ENCODE data around the gene STT3B. TPM values are rescaled to one million over a fixed set of nuclear protein-coding genes. Genes with fewer than 3 reads are reported as not detected.

The STT3B gene
- total RNA-seq, 2 donors from 2014 or later: 126 to 199 TPM

DNA sequence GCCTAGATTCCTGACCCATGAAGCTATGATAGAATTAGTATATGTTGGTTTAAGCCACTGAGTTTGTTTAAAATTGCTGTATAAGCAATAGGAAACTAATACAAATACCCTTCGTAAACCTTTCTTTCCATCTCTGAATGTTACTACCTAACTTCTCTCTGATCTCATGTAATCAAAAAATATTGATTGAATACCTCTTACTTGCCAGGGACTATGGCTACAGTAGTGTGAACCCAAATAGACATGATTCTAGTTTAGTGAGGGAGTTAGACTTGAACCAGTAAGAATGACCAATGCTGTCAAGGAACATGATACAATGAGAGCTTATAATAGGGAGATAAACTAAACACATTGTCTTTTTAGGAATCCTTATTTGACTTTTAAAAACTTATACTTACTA lies 19.4 kb downstream of the STT3B start:
- Mint-ChIP-seq H3K9me3 (peaks cover 15% of the 10 kb centered on the region), H3K4me1 (peaks cover 16% of the 10 kb centered on the region), H3K36me3 (ENCODE audit: low read depth) (peaks cover 16% of the 10 kb centered on the region), H3K27ac (no peak overlapping the region), H3K4me3 (no peak overlapping the region), H3K27me3 (ENCODE audit: insufficient read depth) (no peaks in the 10 kb centered on the region)
- H3K9me3 ChIP-seq (ENCODE audit: control insufficient read depth, low read length): peaks cover 21% of the 10 kb centered on the region
- TF ChIP-seq, protein P1, sequence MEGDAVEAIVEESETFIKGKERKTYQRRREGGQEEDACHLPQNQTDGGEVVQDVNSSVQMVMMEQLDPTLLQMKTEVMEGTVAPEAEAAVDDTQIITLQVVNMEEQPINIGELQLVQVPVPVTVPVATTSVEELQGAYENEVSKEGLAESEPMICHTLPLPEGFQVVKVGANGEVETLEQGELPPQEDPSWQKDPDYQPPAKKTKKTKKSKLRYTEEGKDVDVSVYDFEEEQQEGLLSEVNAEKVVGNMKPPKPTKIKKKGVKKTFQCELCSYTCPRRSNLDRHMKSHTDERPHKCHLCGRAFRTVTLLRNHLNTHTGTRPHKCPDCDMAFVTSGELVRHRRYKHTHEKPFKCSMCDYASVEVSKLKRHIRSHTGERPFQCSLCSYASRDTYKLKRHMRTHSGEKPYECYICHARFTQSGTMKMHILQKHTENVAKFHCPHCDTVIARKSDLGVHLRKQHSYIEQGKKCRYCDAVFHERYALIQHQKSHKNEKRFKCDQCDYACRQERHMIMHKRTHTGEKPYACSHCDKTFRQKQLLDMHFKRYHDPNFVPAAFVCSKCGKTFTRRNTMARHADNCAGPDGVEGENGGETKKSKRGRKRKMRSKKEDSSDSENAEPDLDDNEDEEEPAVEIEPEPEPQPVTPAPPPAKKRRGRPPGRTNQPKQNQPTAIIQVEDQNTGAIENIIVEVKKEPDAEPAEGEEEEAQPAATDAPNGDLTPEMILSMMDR (conservative IDR thresholded peaks at IDR 0.05): no peak
- peak overlapping the region; percentile 24 for H3K4me3 ChIP-seq (ENCODE audit: low read length)
- no peaks in the 10 kb centered on the region for H3K27me3 ChIP-seq (ENCODE audit: control insufficient read depth, insufficient read depth, low read length, poor library complexity, severe bottlenecking)
- no peaks in the 10 kb centered on the region for H3K4me1 ChIP-seq (ENCODE audit: control insufficient read depth, insufficient read depth, low read length)
- H3K36me3 ChIP-seq (ENCODE audit: control insufficient read depth, insufficient read depth, low read length): peaks cover 26% of the 10 kb centered on the region
- no peak for DNase-seq
- H3K9ac ChIP-seq (ENCODE audit: extremely low read depth, low read length, poor library complexity, severe bottlenecking): no peak overlapping the region
- WGBS, 2 experiments (ENCODE audit: insufficient coverage in 1 of 2, insufficient read length in 1 of 2): 88% methylated on average over 1 of the region's 1 CpG; no CpG with 5 or more reads in 1 of the 2 experiments
- no peak overlapping the region for H3K27ac ChIP-seq (ENCODE audit: low read depth, low read length)

DNA sequence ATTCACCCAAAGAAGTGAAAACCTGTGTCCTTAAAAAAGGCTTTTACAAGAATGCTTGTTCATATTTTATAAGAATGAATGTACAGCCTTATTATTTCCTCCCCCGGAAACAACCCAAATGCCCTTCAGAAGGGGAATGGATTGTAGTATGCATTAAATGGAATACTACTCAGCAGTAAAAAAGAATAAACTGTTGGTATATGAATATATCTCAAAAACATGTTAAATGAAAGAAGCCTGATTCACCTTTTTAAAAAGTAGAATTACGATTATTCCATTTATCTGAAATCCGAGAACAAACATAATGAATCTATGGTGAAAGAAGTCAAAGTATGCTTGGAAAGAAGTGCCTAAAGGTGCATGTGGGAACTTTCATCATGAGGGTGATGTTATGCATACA lies 20.5 kb downstream of the STT3B start:
- WGBS, 2 experiments (ENCODE audit: insufficient coverage in 1 of 2, insufficient read length in 1 of 2): 93 to 100% methylated on average over 2 of the region's 3 CpGs
- Mint-ChIP-seq H3K4me3 (no peak overlapping the region), H3K27ac (no peak overlapping the region), H3K4me1 (peaks cover 7% of the 10 kb centered on the region), H3K9me3 (peaks cover 17% of the 10 kb centered on the region), H3K36me3 (ENCODE audit: low read depth) (peaks cover 18% of the 10 kb centered on the region), H3K27me3 (ENCODE audit: insufficient read depth) (no peaks in the 10 kb centered on the region)
- Histone ChIP-seq H3K27me3 (ENCODE audit: control insufficient read depth, insufficient read depth, low read length, poor library complexity, severe bottlenecking) (no peaks in the 10 kb centered on the region), H3K4me1 (ENCODE audit: control insufficient read depth, insufficient read depth, low read length) (no peaks in the 10 kb centered on the region), H3K36me3 (ENCODE audit: control insufficient read depth, insufficient read depth, low read length) (peaks cover 22% of the 10 kb centered on the region), H3K4me3 (ENCODE audit: low read length) (no peak overlapping the region), H3K27ac (ENCODE audit: low read depth, low read length) (no peak overlapping the region), H3K9ac (ENCODE audit: extremely low read depth, low read length, poor library complexity, severe bottlenecking) (no peak overlapping the region), H3K9me3 (ENCODE audit: control insufficient read depth, low read length) (peaks cover 21% of the 10 kb centered on the region)
- DNase-seq: no peak
- TF ChIP-seq, protein P1 (conservative IDR thresholded peaks at IDR 0.05): no peak

DNA sequence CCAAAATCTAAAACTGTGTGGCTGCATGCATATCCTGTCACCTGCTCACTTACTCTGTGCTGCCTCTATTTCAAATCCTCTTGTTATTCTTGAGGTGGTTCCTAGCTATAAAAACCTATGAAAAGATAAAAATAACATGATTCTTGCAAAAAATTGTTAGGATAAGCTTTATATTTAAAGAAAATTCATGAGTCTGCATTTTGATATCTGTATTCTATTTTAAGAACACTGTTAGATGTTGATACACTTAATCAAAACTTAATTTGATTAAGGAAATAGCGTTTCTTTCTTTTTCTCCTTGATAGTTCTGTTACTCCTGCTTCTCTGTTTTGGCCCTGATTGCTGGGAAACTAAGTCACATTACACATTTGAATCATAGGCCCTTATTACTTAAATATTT lies 22.5 kb downstream of the STT3B start:
- peaks cover 21% of the 10 kb centered on the region for H3K9me3 ChIP-seq (ENCODE audit: control insufficient read depth, low read length)
- no peaks in the 10 kb centered on the region for H3K4me1 ChIP-seq (ENCODE audit: control insufficient read depth, insufficient read depth, low read length)
- peaks cover 18% of the 10 kb centered on the region for H3K36me3 Mint-ChIP-seq (ENCODE audit: low read depth)
- no peaks in the 10 kb centered on the region for H3K27me3 Mint-ChIP-seq (ENCODE audit: insufficient read depth)
- peaks cover 21% of the 10 kb centered on the region for H3K4me1 Mint-ChIP-seq
- no peak overlapping the region for H3K4me3 ChIP-seq (ENCODE audit: low read length)
- no peak overlapping the region for H3K27ac Mint-ChIP-seq
- no peak overlapping the region for H3K4me3 Mint-ChIP-seq
- peaks cover 18% of the 10 kb centered on the region for H3K36me3 ChIP-seq (ENCODE audit: control insufficient read depth, insufficient read depth, low read length)
- TF ChIP-seq, protein P1 (conservative IDR thresholded peaks at IDR 0.05): no peak
- H3K27ac ChIP-seq (ENCODE audit: low read depth, low read length): no peak overlapping the region
- no peak overlapping the region for H3K9ac ChIP-seq (ENCODE audit: extremely low read depth, low read length, poor library complexity, severe bottlenecking)
- no peaks in the 10 kb centered on the region for H3K27me3 ChIP-seq (ENCODE audit: control insufficient read depth, insufficient read depth, low read length, poor library complexity, severe bottlenecking)
- H3K9me3 Mint-ChIP-seq: peaks cover 17% of the 10 kb centered on the region
- no peak for DNase-seq
- 75% methylated on average over 1 of the region's 1 CpG; no CpG with 5 or more reads in 1 of the 2 experiments for WGBS, 2 experiments (ENCODE audit: insufficient coverage in 1 of 2, insufficient read length in 1 of 2)
